Measurements from ENCODE around the gene RERG.
"Not testable (repeated sequence)": the region's sequence is repeated elsewhere in the genome, so short reads cannot be mapped to it uniquely, and the experiment has no call there.

- TF ChIP-seq EZH2 (IDR thresholded peaks at IDR 0.05; ENCODE audit: insufficient read depth, poor library complexity, severe bottlenecking); EZH2phosphoT487 (IDR thresholded peaks at IDR 0.05; ENCODE audit: insufficient read depth, low read depth): not testable (repeated sequence)
Measured at GRCh38 chr12:15225863-15226218, 4.6 kb upstream of the RERG start.
